SK-N-SH treated with all-trans-retinoic acid at 6 μM for 48 hours (cell line): Measurements from ENCODE around the gene DENND6A.

Source experiments
- ATAC-seq: fragments of 200-7000 bp; cut with Tn5 transposase; 3 replicates; pipeline ENCODE4 v1.9.1; 2020; ENCODE audit warnings: mild to moderate bottlenecking, moderate library complexity
- ARNTL ChIP-seq: fragments of 450-650 bp; formaldehyde crosslinking; IDR thresholded peaks from 2 replicates; pipeline ENCODE4 v1.5.0; 2020; ENCODE audit warnings: low read depth, mild to moderate bottlenecking, moderate library complexity, borderline replicate concordance
- BACH2 ChIP-seq: fragments of 250-450 bp; sonication (Bioruptor Pico); IDR thresholded peaks from 2 replicates; pipeline ENCODE4 v1.9.0; 2021; ENCODE audit warnings: mild to moderate bottlenecking, borderline replicate concordance
- CSDC2 ChIP-seq: fragments of 250-450 bp; sonication (Bioruptor Pico); IDR thresholded peaks from 2 replicates; pipeline ENCODE4 v1.5.0; 2020; ENCODE audit warnings: mild to moderate bottlenecking, moderate library complexity
- ISL1 ChIP-seq: fragments of 250-450 bp; sonication (Bioruptor Pico); IDR thresholded peaks from 2 replicates; pipeline ENCODE4 v2.1.2; 2022; ENCODE audit warnings: mild to moderate bottlenecking, moderate library complexity
- OSR1 ChIP-seq: fragments of 250-450 bp; sonication (Bioruptor Pico); IDR thresholded peaks from 2 replicates; pipeline ENCODE4 v1.8.0; 2022; ENCODE audit warnings: moderate library complexity, mild to moderate bottlenecking, inconsistent platforms
- PPARA ChIP-seq: fragments of 250-450 bp; sonication (Bioruptor Pico); IDR thresholded peaks from 2 replicates; pipeline ENCODE4 v1.5.0; 2020; ENCODE audit warnings: mild to moderate bottlenecking, borderline replicate concordance
- SNAI2 ChIP-seq: fragments of 250-450 bp; sonication (Bioruptor Pico); IDR thresholded peaks from 2 replicates; pipeline ENCODE4 v1.5.0; 2020; ENCODE audit warnings: mild to moderate bottlenecking, moderate library complexity
- TCF4 ChIP-seq: fragments of 250-450 bp; sonication (Bioruptor Pico); IDR thresholded peaks from 2 replicates; pipeline ENCODE4 v1.8.0; 2021; ENCODE audit warnings: mild to moderate bottlenecking, moderate library complexity, borderline replicate concordance
- TOX ChIP-seq: fragments of 250-450 bp; sonication (Bioruptor Pico); IDR thresholded peaks from 2 replicates; pipeline ENCODE4 v1.8.0; 2021; ENCODE audit warnings: mild to moderate bottlenecking, moderate library complexity, borderline replicate concordance
- ZC3H10 ChIP-seq: fragments of 250-450 bp; sonication (Bioruptor Pico); IDR thresholded peaks from 2 replicates; pipeline ENCODE4 v1.5.1; 2021; ENCODE audit warnings: mild to moderate bottlenecking, moderate library complexity
- ZFP3 ChIP-seq: fragments of 250-450 bp; sonication (Bioruptor Pico); IDR thresholded peaks from 2 replicates; pipeline ENCODE4 v1.5.0; 2020; ENCODE audit warnings: mild to moderate bottlenecking, moderate library complexity
- ZFP30 ChIP-seq: fragments of 450-650 bp; formaldehyde crosslinking; IDR thresholded peaks from 2 replicates; pipeline ENCODE4 v1.5.0; 2022; ENCODE audit warnings: mild to moderate bottlenecking, moderate library complexity
- ZNF70 ChIP-seq: fragments of 450-650 bp; formaldehyde crosslinking; IDR thresholded peaks from 2 replicates; pipeline ENCODE4 v1.5.0; 2020; ENCODE audit warnings: mild to moderate bottlenecking, moderate library complexity
- ZNF8 ChIP-seq: fragments of 450-650 bp; formaldehyde crosslinking; IDR thresholded peaks from 2 replicates; pipeline ENCODE4 v1.5.0; 2020; ENCODE audit warnings: mild to moderate bottlenecking, moderate library complexity
- TF ChIP-seq, protein P1 (sequence below): fragments of 250-450 bp; sonication (Bioruptor Pico); IDR thresholded peaks from 2 replicates; pipeline ENCODE4 v1.5.1; 2020; ENCODE audit warnings: low read depth, mild to moderate bottlenecking, moderate library complexity
- TF ChIP-seq, protein P2 (sequence below): fragments of 250-450 bp; sonication (Bioruptor Pico); IDR thresholded peaks from 2 replicates; pipeline ENCODE4 v1.8.0; 2020; ENCODE audit warnings: mild to moderate bottlenecking, moderate library complexity, borderline replicate concordance
- TF ChIP-seq, protein P3 (sequence below): fragments of 250-450 bp; sonication (Bioruptor Pico); IDR thresholded peaks from 2 replicates; pipeline ENCODE4 v1.8.0; 2021; ENCODE audit warnings: low read depth, mild to moderate bottlenecking, moderate library complexity, borderline replicate concordance
- TF ChIP-seq, protein P4 (sequence below): fragments of 250-450 bp; sonication (Bioruptor Pico); IDR thresholded peaks from 2 replicates; pipeline ENCODE4 v1.5.1; 2021; ENCODE audit warnings: mild to moderate bottlenecking, moderate library complexity

The DENND6A gene

DNA sequence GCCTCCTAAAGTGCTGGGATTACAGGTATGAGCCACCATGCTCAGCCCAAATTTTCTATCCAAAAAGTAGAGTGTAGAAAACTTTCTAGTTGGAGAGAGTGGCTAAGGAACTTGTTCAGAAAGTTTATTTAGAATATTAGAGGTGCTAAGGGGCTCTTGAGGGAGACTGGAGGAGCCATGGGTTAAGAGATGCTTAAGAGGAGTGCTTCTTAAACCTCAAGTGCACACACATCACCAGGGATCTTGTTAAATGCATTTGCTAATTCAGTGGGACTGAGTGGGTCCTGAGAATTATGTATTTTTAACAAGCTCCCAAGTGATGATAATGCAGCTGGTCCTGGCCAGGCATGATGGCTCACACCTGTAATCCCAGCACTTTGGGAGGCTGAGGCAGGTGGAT, 33.5 kb upstream of the DENND6A start:
- ATAC-seq: no peak
- TF ChIP-seq SNAI2 (no peak), ZFP3 (CRISPR knock-in tag) (no peak), PPARA (CRISPR knock-in tag) (no peak), ISL1 (no peak), ZFP30 (CRISPR knock-in tag) (no peak), CSDC2 (no peak)
- TF ChIP-seq, protein P1, sequence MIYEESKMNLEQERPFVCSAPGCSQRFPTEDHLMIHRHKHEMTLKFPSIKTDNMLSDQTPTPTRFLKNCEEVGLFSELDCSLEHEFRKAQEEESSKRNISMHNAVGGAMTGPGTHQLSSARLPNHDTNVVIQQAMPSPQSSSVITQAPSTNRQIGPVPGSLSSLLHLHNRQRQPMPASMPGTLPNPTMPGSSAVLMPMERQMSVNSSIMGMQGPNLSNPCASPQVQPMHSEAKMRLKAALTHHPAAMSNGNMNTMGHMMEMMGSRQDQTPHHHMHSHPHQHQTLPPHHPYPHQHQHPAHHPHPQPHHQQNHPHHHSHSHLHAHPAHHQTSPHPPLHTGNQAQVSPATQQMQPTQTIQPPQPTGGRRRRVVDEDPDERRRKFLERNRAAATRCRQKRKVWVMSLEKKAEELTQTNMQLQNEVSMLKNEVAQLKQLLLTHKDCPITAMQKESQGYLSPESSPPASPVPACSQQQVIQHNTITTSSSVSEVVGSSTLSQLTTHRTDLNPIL (CRISPR knock-in tag): no peak
- TF ChIP-seq, protein P2, sequence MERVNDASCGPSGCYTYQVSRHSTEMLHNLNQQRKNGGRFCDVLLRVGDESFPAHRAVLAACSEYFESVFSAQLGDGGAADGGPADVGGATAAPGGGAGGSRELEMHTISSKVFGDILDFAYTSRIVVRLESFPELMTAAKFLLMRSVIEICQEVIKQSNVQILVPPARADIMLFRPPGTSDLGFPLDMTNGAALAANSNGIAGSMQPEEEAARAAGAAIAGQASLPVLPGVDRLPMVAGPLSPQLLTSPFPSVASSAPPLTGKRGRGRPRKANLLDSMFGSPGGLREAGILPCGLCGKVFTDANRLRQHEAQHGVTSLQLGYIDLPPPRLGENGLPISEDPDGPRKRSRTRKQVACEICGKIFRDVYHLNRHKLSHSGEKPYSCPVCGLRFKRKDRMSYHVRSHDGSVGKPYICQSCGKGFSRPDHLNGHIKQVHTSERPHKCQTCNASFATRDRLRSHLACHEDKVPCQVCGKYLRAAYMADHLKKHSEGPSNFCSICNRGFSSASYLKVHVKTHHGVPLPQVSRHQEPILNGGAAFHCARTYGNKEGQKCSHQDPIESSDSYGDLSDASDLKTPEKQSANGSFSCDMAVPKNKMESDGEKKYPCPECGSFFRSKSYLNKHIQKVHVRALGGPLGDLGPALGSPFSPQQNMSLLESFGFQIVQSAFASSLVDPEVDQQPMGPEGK (CRISPR knock-in tag): no peak
- TF ChIP-seq, protein P3, sequence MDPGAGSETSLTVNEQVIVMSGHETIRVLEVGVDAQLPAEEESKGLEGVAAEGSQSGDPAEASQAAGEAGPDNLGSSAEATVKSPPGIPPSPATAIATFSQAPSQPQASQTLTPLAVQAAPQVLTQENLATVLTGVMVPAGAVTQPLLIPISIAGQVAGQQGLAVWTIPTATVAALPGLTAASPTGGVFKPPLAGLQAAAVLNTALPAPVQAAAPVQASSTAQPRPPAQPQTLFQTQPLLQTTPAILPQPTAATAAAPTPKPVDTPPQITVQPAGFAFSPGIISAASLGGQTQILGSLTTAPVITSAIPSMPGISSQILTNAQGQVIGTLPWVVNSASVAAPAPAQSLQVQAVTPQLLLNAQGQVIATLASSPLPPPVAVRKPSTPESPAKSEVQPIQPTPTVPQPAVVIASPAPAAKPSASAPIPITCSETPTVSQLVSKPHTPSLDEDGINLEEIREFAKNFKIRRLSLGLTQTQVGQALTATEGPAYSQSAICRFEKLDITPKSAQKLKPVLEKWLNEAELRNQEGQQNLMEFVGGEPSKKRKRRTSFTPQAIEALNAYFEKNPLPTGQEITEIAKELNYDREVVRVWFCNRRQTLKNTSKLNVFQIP (CRISPR knock-in tag): no peak
- TF ChIP-seq, protein P4, sequence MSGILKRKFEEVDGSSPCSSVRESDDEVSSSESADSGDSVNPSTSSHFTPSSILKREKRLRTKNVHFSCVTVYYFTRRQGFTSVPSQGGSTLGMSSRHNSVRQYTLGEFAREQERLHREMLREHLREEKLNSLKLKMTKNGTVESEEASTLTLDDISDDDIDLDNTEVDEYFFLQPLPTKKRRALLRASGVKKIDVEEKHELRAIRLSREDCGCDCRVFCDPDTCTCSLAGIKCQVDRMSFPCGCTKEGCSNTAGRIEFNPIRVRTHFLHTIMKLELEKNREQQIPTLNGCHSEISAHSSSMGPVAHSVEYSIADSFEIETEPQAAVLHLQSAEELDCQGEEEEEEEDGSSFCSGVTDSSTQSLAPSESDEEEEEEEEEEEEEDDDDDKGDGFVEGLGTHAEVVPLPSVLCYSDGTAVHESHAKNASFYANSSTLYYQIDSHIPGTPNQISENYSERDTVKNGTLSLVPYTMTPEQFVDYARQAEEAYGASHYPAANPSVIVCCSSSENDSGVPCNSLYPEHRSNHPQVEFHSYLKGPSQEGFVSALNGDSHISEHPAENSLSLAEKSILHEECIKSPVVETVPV: no peak

DNA sequence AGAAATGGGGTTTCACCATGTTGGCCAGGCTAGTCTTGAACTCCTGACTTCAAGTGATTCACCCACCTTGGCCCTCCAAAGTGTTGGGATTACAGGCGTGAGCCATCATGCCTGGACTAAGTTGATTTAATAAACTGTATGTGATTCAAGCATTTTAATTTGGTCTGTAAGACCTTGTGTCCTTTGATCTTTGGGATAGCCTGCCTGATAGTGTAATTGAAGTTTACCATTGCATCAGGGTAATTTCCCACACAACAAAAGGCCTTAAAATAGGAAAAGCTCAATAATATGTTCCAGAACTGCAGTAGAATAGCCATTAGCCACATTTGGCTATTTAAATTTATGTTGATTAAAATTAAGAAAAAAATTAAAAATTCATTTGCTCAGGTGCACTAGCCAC, 25.2 kb upstream of the DENND6A start:
- no peak for TF ChIP-seq ARNTL (CRISPR knock-in tag)
- TF ChIP-seq ISL1: no peak
- no peak for ATAC-seq

DNA sequence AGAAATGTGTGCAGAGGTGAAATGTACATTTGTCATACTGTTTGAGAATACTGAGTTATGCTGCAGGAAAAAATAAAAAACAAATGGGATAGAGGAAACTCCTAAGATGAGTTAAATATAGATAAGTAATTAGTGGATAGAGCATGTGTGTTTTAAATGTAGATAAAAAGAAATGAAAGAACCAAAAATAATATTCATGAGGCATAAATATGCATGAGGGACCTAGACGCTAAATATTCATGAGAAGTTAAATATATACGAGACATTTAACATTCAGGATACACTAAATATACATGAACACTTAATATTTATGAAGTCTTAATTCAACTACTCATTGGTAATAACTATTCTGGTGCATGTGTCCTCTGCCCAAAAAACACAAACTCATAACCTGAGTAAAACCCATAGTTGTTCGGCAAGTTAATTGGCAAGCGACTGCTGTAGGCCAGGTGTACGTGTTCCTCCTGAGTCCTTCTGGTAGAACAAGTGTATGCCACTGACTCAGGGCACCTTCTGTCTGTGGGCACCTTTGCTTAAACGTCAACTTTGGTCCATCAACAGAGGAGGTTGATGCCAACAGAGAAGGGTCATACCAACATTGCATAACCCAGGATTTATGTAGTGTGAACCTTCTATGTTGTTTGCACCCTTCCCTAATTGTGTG, 24.5 kb upstream of the DENND6A start:
- TF ChIP-seq ZNF70 (CRISPR knock-in tag): no peak
- ATAC-seq: no peak

DNA sequence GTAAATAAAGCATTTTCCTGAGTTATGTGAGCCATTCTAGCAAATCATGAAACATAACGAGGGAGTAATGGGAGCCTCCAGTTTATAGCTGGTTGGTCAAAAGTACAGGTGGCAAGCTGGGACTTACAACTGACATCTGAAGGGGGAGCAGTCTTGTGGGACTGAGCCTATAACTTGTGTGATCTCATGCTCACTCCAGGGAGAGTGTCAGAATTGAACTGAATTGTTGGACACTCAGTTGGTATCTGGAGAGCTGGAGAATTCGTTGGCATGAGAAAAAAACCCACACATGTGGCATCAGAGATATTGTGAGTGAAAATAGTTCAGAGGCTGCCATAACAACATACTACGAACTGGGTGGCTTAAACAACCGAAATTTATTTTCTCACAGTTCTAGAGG, 22.8 kb upstream of the DENND6A start:
- TF ChIP-seq TOX (CRISPR knock-in tag) (no peak), TCF4 (CRISPR knock-in tag) (no peak), BACH2 (CRISPR knock-in tag) (no peak), ZFP3 (CRISPR knock-in tag) (no peak), ZNF8 (CRISPR knock-in tag) (no peak), SNAI2 (no peak), CSDC2 (no peak), ZFP30 (CRISPR knock-in tag) (no peak), ISL1 (no peak), ZC3H10 (CRISPR knock-in tag) (no peak), ARNTL (CRISPR knock-in tag) (no peak), OSR1 (CRISPR knock-in tag) (no peak), PPARA (CRISPR knock-in tag) (no peak)
- TF ChIP-seq, protein P2 (CRISPR knock-in tag): no peak
- TF ChIP-seq, protein P1 (CRISPR knock-in tag): no peak
- TF ChIP-seq, protein P4: no peak
- ATAC-seq: no peak
